K562 (cell line): ENCODE data around the gene MEAF6. TPM values are rescaled to one million over a fixed set of nuclear protein-coding genes. Genes with fewer than 3 reads are reported as not detected.
A peak's percentile ranks its signal among the peaks of the same experiment; 100 is the strongest.

Source experiments
- ATAC-seq: fragments of 200-7000 bp; cut with Tn5 transposase; 3 replicates; pipeline ENCODE4 v1.9.1; 2020; ENCODE audit warnings: moderate library complexity
- BruUV-seq: library from RNA; stranded (reverse); fragments of 400-500 nt; replicated peaks from 2 replicates; lab custom pipeline; 2021; lab: Mats Ljungman, UMichigan
- CTCF ChIA-PET: fragments of 300-600 bp; formaldehyde crosslinking; extraction: SDS; loops from one replicate; lab custom pipeline; 2021; ENCODE audit warnings: low intra/inter-chr PET ratio; lab: Yijun Ruan, JAX
- POLR2A ChIA-PET: fragments of 300-600, 350-650 bp; sonication (Branson Sonifier 250); formaldehyde crosslinking; extraction: SDS; loops from one replicate; lab custom pipeline; 2021; ENCODE audit warnings: antibody characterized with exemption, inconsistent platforms; lab: Yijun Ruan, JAX
- DNase-seq, 4 experiments: peaks; one replicate each; pipeline versions ENCODE4 v3.0.0 to v3.0.0-alpha.2; 2011 to 2018; ENCODE audit warnings: low spot score in 3 of 4, mixed read lengths in 3 of 4; ENCODE audit errors: extremely low read depth in 1 of 4
- FAIRE-seq: peaks from 2 replicates; lab custom pipeline; 2011; peaks lifted over from hg19 to GRCh38; lab: Jason Lieb, UNC
- H2AFZ ChIP-seq: 2 replicates; pipeline ENCODE4 v1.6.0; 2011; ENCODE audit warnings: low read depth, low read length, control low read depth, inconsistent platforms
- H3K27ac ChIP-seq: fragments of 200-600 bp; 3 replicates; pipeline ENCODE4 v1.8.0; 2011; ENCODE audit warnings: low read depth, mild to moderate bottlenecking, control low read depth, inconsistent platforms, low read length, moderate library complexity, mixed read lengths; ENCODE audit errors: extremely low read depth
- H3K27me3 ChIP-seq, 2 experiments: fragments of 300-600 bp in 1 of 2; 2 replicates in 1 of 2; 3 replicates in 1 of 2; pipeline versions ENCODE4 v1.6.0 to v1.8.0; 2011; ENCODE audit warnings: inconsistent platforms in 2 of 2, low read length in 2 of 2, mild to moderate bottlenecking in 1 of 2, mixed read lengths in 1 of 2, moderate library complexity in 1 of 2; ENCODE audit not compliant: control insufficient read depth in 2 of 2, insufficient read depth in 2 of 2
- H3K36me3 ChIP-seq: fragments of 300-600 bp; 3 replicates; pipeline ENCODE4 v1.8.0; 2011; ENCODE audit warnings: mild to moderate bottlenecking, low read length, inconsistent platforms; ENCODE audit not compliant: control insufficient read depth, insufficient read depth
- H3K4me1 ChIP-seq, 2 experiments: fragments of 200-600 bp in 1 of 2; replicated peaks in 1 of 2; 2 replicates in 1 of 2; 3 replicates in 1 of 2; pipeline versions ENCODE4 v1.5.1 to v1.8.0; 2011; ENCODE audit warnings: inconsistent platforms in 2 of 2, low read length in 2 of 2, mild to moderate bottlenecking in 1 of 2, mixed read lengths in 1 of 2, moderate library complexity in 1 of 2; ENCODE audit not compliant: control insufficient read depth in 2 of 2, insufficient read depth in 2 of 2
- H3K4me2 ChIP-seq: 2 replicates; pipeline ENCODE4 v1.6.1; 2011; ENCODE audit warnings: low read length, control low read depth, inconsistent platforms, mixed read lengths; ENCODE audit not compliant: insufficient read depth
- H3K4me3 ChIP-seq: fragments of 200-600 bp; sonication (generic), shearing (Covaris generic); 2 replicates; pipeline ENCODE4 v1.5.1; 2016; ENCODE audit warnings: control low read depth, inconsistent platforms
- H3K79me2 ChIP-seq: fragments of 200-600 bp; 3 replicates; pipeline ENCODE4 v1.8.0; 2011; ENCODE audit warnings: low read length, inconsistent platforms; ENCODE audit not compliant: control insufficient read depth, insufficient read depth
- H3K9ac ChIP-seq, 2 experiments: 2 replicates each; pipeline versions ENCODE4 v1.6.0 to v1.6.1; 2011; ENCODE audit warnings: low read depth in 2 of 2, low read length in 2 of 2, control low read depth in 1 of 2, inconsistent platforms in 1 of 2, mild to moderate bottlenecking in 1 of 2, mixed read lengths in 1 of 2; ENCODE audit not compliant: insufficient read depth in 1 of 2
- H3K9me1 ChIP-seq: one replicate; pipeline ENCODE4 v1.6.0; 2011; ENCODE audit warnings: inconsistent platforms, mild to moderate bottlenecking, low read length, moderate library complexity; ENCODE audit not compliant: control insufficient read depth, insufficient read depth
- H3K9me3 ChIP-seq: replicated peaks from 2 replicates; pipeline ENCODE4 v1.5.1; 2011; ENCODE audit warnings: low read depth, low read length, inconsistent platforms; ENCODE audit not compliant: control insufficient read depth, insufficient read depth
- H4K20me1 ChIP-seq: replicated peaks from 2 replicates; pipeline ENCODE4 v1.6.1; 2011; ENCODE audit warnings: low read length, inconsistent platforms, mixed read lengths; ENCODE audit not compliant: control insufficient read depth, insufficient read depth
- CC2D1A ChIP-seq: fragments of 450-650 bp; IDR thresholded peaks from 2 replicates; pipeline ENCODE4 v1.6.1; 2017; ENCODE audit warnings: mild to moderate bottlenecking
- CTCF ChIP-seq, 3 experiments: IDR thresholded peaks in 2 of 3; conservative IDR thresholded peaks in 1 of 3; 2 replicates each; pipeline ENCODE4 v1.5.1; 2011 to 2012; ENCODE audit warnings: low read length in 3 of 3, mild to moderate bottlenecking in 3 of 3, control low read depth in 2 of 3, improper control_type of control experiment in 1 of 3, inconsistent platforms in 1 of 3, low read depth in 1 of 3, mixed read lengths in 1 of 3, moderate library complexity in 1 of 3; ENCODE audit not compliant: insufficient read depth in 2 of 3
- ILF3 ChIP-seq: fragments of 450-650 bp; IDR thresholded peaks from 2 replicates; pipeline ENCODE4 v1.6.1; 2018; ENCODE audit warnings: antibody characterized with exemption, mild to moderate bottlenecking, moderate library complexity, borderline replicate concordance
- MYC ChIP-seq, 2 experiments: fragments of 250-450 bp in 1 of 2; sonication (Bioruptor Pico) in 1 of 2; IDR thresholded peaks; 2 replicates each; pipeline versions ENCODE4 v1.5.1 to v1.6.1; 2012 to 2021; ENCODE audit warnings: low read depth in 2 of 2, borderline replicate concordance in 1 of 2, improper control_type of control experiment in 1 of 2, low read length in 1 of 2, mild to moderate bottlenecking in 1 of 2, moderate library complexity in 1 of 2
- POLR2A ChIP-seq: fragments of 450-650 bp; conservative IDR thresholded peaks from 2 replicates; pipeline ENCODE4 v1.6.1; 2016
- RAD21 ChIP-seq, 2 experiments: fragments of 250-450 bp in 1 of 2; fragments of 450-650 bp in 1 of 2; sonication (Bioruptor Pico) in 1 of 2; formaldehyde crosslinking in 1 of 2; IDR thresholded peaks in 1 of 2; conservative IDR thresholded peaks in 1 of 2; 2 replicates each; pipeline versions ENCODE4 v1.4.0 to v1.8.0; 2020 to 2022; ENCODE audit warnings: mild to moderate bottlenecking in 2 of 2, moderate library complexity in 1 of 2
- RHOXF2B ChIP-seq: fragments of 250-450 bp; sonication (Bioruptor Pico); conservative IDR thresholded peaks from 2 replicates; pipeline ENCODE4 v1.5.1; 2021
- SP2 ChIP-seq: IDR thresholded peaks from 2 replicates; pipeline ENCODE4 v1.6.1; 2011; ENCODE audit warnings: mild to moderate bottlenecking, low read depth, low read length, moderate library complexity; ENCODE audit not compliant: poor library complexity, severe bottlenecking; ENCODE audit errors: extremely low read depth
- SREBF1 ChIP-seq: fragments of 150-350 bp; IDR thresholded peaks from 2 replicates; pipeline ENCODE4 v1.6.1; 2014; ENCODE audit warnings: antibody characterized with exemption, low read depth, low read length, borderline replicate concordance
- ZNF316 ChIP-seq: fragments of 450-650 bp; IDR thresholded peaks from 2 replicates; pipeline ENCODE4 v1.6.1; 2016
- ZZZ3 ChIP-seq: fragments of 450-650 bp; IDR thresholded peaks from 2 replicates; pipeline ENCODE4 v1.6.1; 2016; ENCODE audit warnings: antibody characterized with exemption, mild to moderate bottlenecking, moderate library complexity
- WGBS: fragments of 100-300 bp; shearing (Covaris generic); methylation state at CpG from one replicate; pipeline ENCODE4 v1.1.6; 2016; ENCODE audit warnings: low coverage, mixed read lengths; ENCODE audit not compliant: insufficient coverage; ENCODE audit errors: missing lambda C conversion rate; 5-methylcytosine and 5-hydroxymethylcytosine counted together
- in situ Hi-C: fragments of 300-500 bp; cut with MboI; formaldehyde crosslinking; loops from 4 replicates; pipeline ENCODE4 v1.15.0; 2018; ENCODE audit warnings: inconsistent platforms, mixed read lengths
- intact Hi-C: fragments of 100-400 bp; cut with micrococcal nuclease; formaldehyde crosslinking; loops from 2 replicates; pipeline ENCODE4 v1.14.2; 2022
- polyA plus RNA-seq, 8 experiments: library from polyadenylated mRNA; depleted of rRNA in 4 of 8; stranded (reverse) in 5 of 8; unstranded in 3 of 8; fragments of >200 nt; fragmentation: Nextera tagmentation in 2 of 8; fragmentation: Illumina TruSeq in 1 of 8; extraction: Ambion mirVana in 2 of 8; extraction: Trizol in 1 of 8; gene quantifications; 2 replicates each; pipeline versions ENCODE4 v1.2.1 to v1.2.3, GENCODE V29; 2011 to 2014; ENCODE audit warnings: inconsistent platforms in 1 of 8, missing spikeins in 1 of 8
- total RNA-seq, 7 experiments: library from RNA; depleted of rRNA in 6 of 7; stranded (reverse); fragments of >200 nt in 6 of 7; fragmentation: Illumina TruSeq in 2 of 7; extraction: Trizol in 2 of 7; gene quantifications; 2 replicates each; pipeline versions ENCODE4 v1.2.1 to v1.2.3, GENCODE V29; 2011 to 2021; ENCODE audit warnings: low replicate concordance in 1 of 7
- TF ChIP-seq, protein P1 (sequence below): IDR thresholded peaks from 2 replicates; pipeline ENCODE4 v1.6.1; 2011; ENCODE audit warnings: borderline replicate concordance, low read depth, mild to moderate bottlenecking, moderate library complexity, low read length; ENCODE audit not compliant: insufficient read depth, poor library complexity, severe bottlenecking
- TF ChIP-seq, protein P2 (sequence below): sonication (generic); formaldehyde crosslinking; IDR thresholded peaks from 2 replicates; pipeline ENCODE4 v1.9.0; 2022; ENCODE audit warnings: mild to moderate bottlenecking, missing genetic modification reagents
- TF ChIP-seq, protein P3 (sequence below): fragments of 250-450 bp; sonication (Bioruptor Pico); IDR thresholded peaks from 2 replicates; pipeline ENCODE4 v1.8.0; 2021; ENCODE audit warnings: moderate library complexity, mild to moderate bottlenecking, inconsistent platforms

MEAF6 gene
- total and polyA plus RNA-seq, 9 of the 15 experiments (the other 6 are each of a cell fraction or from before 2014, with no cell fraction given) = 55.0 to 151 (median 92.3) TPM

GRCh38 chr1:37486680-37487618 is 27.6 kb downstream of the MEAF6 start:
- Histone ChIP-seq H3K36me3 (peaks cover 58% of the 10 kb centered on the region), H3K4me2 (no peak overlapping the region), H3K27me3 (no peaks in the 10 kb centered on the region), H4K20me1 (no peaks in the 10 kb centered on the region; the same call in 1 of the 2 replicates), H2AFZ (no peak overlapping the region), H3K79me2 (no peaks in the 10 kb centered on the region), H3K9ac (peak overlapping the region in 1 of 2 experiments; percentile 59; a peak in 1 of 4 replicates), H3K27ac (no peak overlapping the region), H3K4me1 (peaks cover 3 to 12% of the 10 kb centered on the region in 2 experiments; a peak in 3 of 5 replicates), H3K9me3 (no peaks in the 10 kb centered on the region), H3K9me1 (no peaks in the 10 kb centered on the region), H3K4me3 (no peak overlapping the region)
- peak; percentile 87 for FAIRE-seq
- peak; percentile 89 for ATAC-seq
- in situ Hi-C loops = no loop called here
- DNase-seq = peak; percentile 85 to 89 (median 87)
- ChIA-PET POLR2A (interaction anchor here (0.6 to 6.4 kb wide), 20 partner anchors 11 to 731 kb away, joined by 3 to 118 read pairs (median 4); partner anchors contain the start of genes GNL2, MEAF6 and ZC3H12A), CTCF (interaction anchor here (0.6 to 5.3 kb wide), 5 partner anchors 28 to 532 kb away, joined by 3 to 69 read pairs (median 3); no protein-coding TSS in a partner anchor)
- WGBS = 15% methylated on average over 8 of the region's 10 CpGs
- intact Hi-C loops = loop anchor here (1.0 kb wide), 1 partner anchor 32 kb away; no protein-coding TSS in a partner anchor
- no TSS peak for BruUV-seq
- TF ChIP-seq SREBF1 (peak; percentile 33; the same call in 1 of the 2 replicates), MYC (IDR thresholded peaks at IDR 0.05; ENCODE audit: low read depth, low read length) (peak; percentile 65; the same call in 1 of the 2 replicates), MYC (CRISPR knock-in tag; IDR thresholded peaks at IDR 0.05; ENCODE audit: borderline replicate concordance, low read depth) (no peak), ZZZ3 (no peak), CTCF (IDR thresholded peaks at IDR 0.05 in 2 of 3, conservative IDR thresholded peaks at IDR 0.05 in 1 of 3; ENCODE audit: insufficient read depth in 2 of 3, low read depth in 1 of 3, low read length in 3 of 3) (peak; percentile 93 to 99 (median 97)), CC2D1A (peak; percentile 66; the same call in 1 of the 2 replicates), RAD21 (CRISPR knock-in tag; conservative IDR thresholded peaks at IDR 0.05 in 1 of 2, IDR thresholded peaks at IDR 0.05 in 1 of 2) (peak; percentile 85 to 96), RHOXF2B (CRISPR knock-in tag) (peak; percentile 52; the same call in 1 of the 2 replicates), POLR2A (peak; percentile 58), ILF3 (no peak), ZNF316 (peak; percentile 71), SP2 (no peak)
- TF ChIP-seq, protein P1, sequence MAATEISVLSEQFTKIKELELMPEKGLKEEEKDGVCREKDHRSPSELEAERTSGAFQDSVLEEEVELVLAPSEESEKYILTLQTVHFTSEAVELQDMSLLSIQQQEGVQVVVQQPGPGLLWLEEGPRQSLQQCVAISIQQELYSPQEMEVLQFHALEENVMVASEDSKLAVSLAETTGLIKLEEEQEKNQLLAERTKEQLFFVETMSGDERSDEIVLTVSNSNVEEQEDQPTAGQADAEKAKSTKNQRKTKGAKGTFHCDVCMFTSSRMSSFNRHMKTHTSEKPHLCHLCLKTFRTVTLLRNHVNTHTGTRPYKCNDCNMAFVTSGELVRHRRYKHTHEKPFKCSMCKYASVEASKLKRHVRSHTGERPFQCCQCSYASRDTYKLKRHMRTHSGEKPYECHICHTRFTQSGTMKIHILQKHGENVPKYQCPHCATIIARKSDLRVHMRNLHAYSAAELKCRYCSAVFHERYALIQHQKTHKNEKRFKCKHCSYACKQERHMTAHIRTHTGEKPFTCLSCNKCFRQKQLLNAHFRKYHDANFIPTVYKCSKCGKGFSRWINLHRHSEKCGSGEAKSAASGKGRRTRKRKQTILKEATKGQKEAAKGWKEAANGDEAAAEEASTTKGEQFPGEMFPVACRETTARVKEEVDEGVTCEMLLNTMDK = peak; percentile 80
- TF ChIP-seq, protein P2, sequence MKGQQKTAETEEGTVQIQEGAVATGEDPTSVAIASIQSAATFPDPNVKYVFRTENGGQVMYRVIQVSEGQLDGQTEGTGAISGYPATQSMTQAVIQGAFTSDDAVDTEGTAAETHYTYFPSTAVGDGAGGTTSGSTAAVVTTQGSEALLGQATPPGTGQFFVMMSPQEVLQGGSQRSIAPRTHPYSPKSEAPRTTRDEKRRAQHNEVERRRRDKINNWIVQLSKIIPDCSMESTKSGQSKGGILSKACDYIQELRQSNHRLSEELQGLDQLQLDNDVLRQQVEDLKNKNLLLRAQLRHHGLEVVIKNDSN (CRISPR knock-in tag) = peak; percentile 27; the same call in 1 of the 2 replicates
- TF ChIP-seq, protein P3, sequence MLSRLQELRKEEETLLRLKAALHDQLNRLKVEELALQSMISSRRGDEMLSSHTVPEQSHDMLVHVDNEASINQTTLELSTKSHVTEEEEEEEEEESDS (CRISPR knock-in tag) = no peak
